Measurements from ENCODE around the gene TRIP13.

DNA sequence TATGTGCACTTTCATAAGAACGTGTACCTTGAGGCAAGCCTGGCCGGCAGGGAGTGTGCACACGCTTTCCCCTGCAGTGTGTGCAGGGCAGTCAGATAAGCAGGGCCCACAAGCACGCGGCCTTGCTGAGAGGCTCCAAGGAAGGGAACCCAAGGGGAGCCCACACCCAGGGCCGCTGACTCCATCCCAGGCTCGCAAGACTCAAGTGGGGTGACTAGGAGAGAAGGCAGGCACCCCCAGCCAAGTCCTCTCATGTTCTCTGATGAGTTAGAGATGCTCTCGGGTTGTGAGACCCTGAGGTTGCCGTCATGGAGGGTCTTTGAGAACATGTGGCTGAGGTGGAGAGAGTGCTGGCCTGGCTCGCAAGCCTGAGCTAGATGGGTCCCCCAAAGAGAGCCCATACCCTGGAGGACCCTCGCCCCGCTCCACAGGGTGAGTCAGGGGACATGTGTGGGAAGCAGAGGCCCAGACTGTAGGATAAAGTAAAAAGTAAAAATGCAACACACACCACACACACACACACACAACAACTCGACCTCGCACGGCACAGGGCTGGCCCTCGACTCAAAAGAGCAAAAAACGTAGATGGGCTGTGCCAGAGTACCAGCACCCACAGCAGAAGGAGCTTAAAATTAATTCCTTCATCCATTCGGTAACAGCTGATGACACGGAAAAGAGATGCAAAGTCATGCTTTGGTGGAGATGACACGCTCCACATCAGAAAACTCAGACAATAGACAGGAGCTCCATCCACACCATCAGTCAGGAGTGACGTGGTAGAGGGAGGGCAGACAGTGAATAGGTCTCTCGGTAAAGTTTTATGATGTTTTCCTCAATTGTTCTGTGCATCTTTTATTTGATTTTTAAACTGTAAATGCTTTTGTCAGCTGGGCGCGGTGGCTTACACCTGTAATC, 61.1 kb downstream of the TRIP13 start:
- TF ChIP-seq CTCF (IDR thresholded peaks at IDR 0.05; ENCODE audit: low read depth, low read length) (no peak), EZH2phosphoT487 (IDR thresholded peaks at IDR 0.05; ENCODE audit: low read depth) (no peak)
